Measurements from ENCODE around the gene PDCD6IP. TPM values are rescaled to one million over a fixed set of nuclear protein-coding genes. Genes with fewer than 3 reads are reported as not detected.

Gene PDCD6IP
- total and polyA plus RNA-seq, 2 of the 13 experiments (the other 11 are each of a cell fraction or from before 2014, with no cell fraction given): 62.5 to 85.6 TPM

GRCh38 chr3:33914731-33915379 is 116.4 kb downstream of the PDCD6IP start:
- no peak for ATAC-seq
- BruUV-seq (replicated peaks): no TSS peak
- no peak overlapping the region for H3K9ac ChIP-seq (ENCODE audit: insufficient read depth, low read depth, low read length)
- no peak overlapping the region for H2AFZ ChIP-seq (ENCODE audit: low read length)
- no peaks in the 10 kb centered on the region for H3K9me3 ChIP-seq (ENCODE audit: low read length)
- no peaks in the 10 kb centered on the region for H3K79me2 ChIP-seq (ENCODE audit: insufficient read depth, low read length)
- TF ChIP-seq ZEB1 (IDR thresholded peaks at IDR 0.05; ENCODE audit: insufficient replicate concordance, low read depth) (no peak), ZNF383 (CRISPR knock-in tag; IDR thresholded peaks at IDR 0.05; ENCODE audit: borderline replicate concordance) (no peak), NCOA1 (CRISPR knock-in tag; IDR thresholded peaks at IDR 0.05) (no peak), SRF (IDR thresholded peaks at IDR 0.05; ENCODE audit: low read depth, low read length) (no peak), NRL (CRISPR knock-in tag; IDR thresholded peaks at IDR 0.05; ENCODE audit: borderline replicate concordance) (no peak)
- H4K20me1 ChIP-seq (ENCODE audit: insufficient read depth, low read length): no peaks in the 10 kb centered on the region
- ChIA-PET POLR2A (no interaction called here), CTCF (ENCODE audit: low intra/inter-chr PET ratio, low total read pairs) (no interaction called here)
- no peak for FAIRE-seq
- H3K4me2 ChIP-seq (ENCODE audit: low read depth, low read length): no peak overlapping the region
- H3K36me3 ChIP-seq (replicated peaks in 1 of 2; ENCODE audit: control insufficient read depth in 1 of 2, insufficient read depth in 2 of 2, low read length in 2 of 2): no peaks in the 10 kb centered on the region
- no peak overlapping the region for H3K27ac ChIP-seq (ENCODE audit: extremely low read length, insufficient read depth, low read length)
- H3K4me1 ChIP-seq (ENCODE audit: insufficient read depth, low read length): no peaks in the 10 kb centered on the region
- H3K4me3 ChIP-seq (replicated peaks in 1 of 3; ENCODE audit: insufficient read depth in 1 of 3, low read depth in 2 of 3, low read length in 3 of 3): no peak overlapping the region
- 17% methylated on average over 12 of the region's 12 CpGs for WGBS (ENCODE audit: low lambda C conversion rate)
- no peak for DNase-seq (ENCODE audit: low spot score)
- intact Hi-C loops (cut with micrococcal nuclease; ENCODE audit: unreplicated experiment) (no loop called here), in situ Hi-C loops (cut with HindIII; ENCODE audit: extremely low pct_ligation_motif_present, low pct_unique_long_range_greater_than_20kb) (no loop called here)
- H3K27me3 ChIP-seq (ENCODE audit: control insufficient read depth in 1 of 2, insufficient read depth in 2 of 2, low read length in 2 of 2): no peaks in the 10 kb centered on the region

- peak; percentile 3 for DNase-seq (ENCODE audit: low spot score)
- peak; percentile 75 for ATAC-seq
These were observed 117.5 kb downstream of the PDCD6IP start for GRCh38 chr3:33915796-33916546.

More at GRCh38 chr3:33915796-33916546, 117.5 kb downstream of the PDCD6IP start:
- ChIA-PET POLR2A (no interaction called here), CTCF (ENCODE audit: low intra/inter-chr PET ratio, low total read pairs) (no interaction called here)
- H3K9ac ChIP-seq (ENCODE audit: insufficient read depth, low read depth, low read length): no peak overlapping the region
- FAIRE-seq: no peak
- H3K36me3 ChIP-seq (replicated peaks in 1 of 2; ENCODE audit: control insufficient read depth in 1 of 2, insufficient read depth in 2 of 2, low read length in 2 of 2): no peaks in the 10 kb centered on the region
- H3K4me1 ChIP-seq (ENCODE audit: insufficient read depth, low read length): no peaks in the 10 kb centered on the region
- intact Hi-C loops (cut with micrococcal nuclease; ENCODE audit: unreplicated experiment) (no loop called here), in situ Hi-C loops (cut with HindIII; ENCODE audit: extremely low pct_ligation_motif_present, low pct_unique_long_range_greater_than_20kb) (no loop called here)
- no peaks in the 10 kb centered on the region for H3K27me3 ChIP-seq (ENCODE audit: control insufficient read depth in 1 of 2, insufficient read depth in 2 of 2, low read length in 2 of 2)
- H2AFZ ChIP-seq (ENCODE audit: low read length): no peak overlapping the region
- TF ChIP-seq, protein P1, sequence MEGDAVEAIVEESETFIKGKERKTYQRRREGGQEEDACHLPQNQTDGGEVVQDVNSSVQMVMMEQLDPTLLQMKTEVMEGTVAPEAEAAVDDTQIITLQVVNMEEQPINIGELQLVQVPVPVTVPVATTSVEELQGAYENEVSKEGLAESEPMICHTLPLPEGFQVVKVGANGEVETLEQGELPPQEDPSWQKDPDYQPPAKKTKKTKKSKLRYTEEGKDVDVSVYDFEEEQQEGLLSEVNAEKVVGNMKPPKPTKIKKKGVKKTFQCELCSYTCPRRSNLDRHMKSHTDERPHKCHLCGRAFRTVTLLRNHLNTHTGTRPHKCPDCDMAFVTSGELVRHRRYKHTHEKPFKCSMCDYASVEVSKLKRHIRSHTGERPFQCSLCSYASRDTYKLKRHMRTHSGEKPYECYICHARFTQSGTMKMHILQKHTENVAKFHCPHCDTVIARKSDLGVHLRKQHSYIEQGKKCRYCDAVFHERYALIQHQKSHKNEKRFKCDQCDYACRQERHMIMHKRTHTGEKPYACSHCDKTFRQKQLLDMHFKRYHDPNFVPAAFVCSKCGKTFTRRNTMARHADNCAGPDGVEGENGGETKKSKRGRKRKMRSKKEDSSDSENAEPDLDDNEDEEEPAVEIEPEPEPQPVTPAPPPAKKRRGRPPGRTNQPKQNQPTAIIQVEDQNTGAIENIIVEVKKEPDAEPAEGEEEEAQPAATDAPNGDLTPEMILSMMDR (CRISPR knock-in tag; IDR thresholded peaks at IDR 0.05): peak; percentile 50
- TF ChIP-seq TCF7 (IDR thresholded peaks at IDR 0.05; ENCODE audit: low read depth) (no peak), STAG1 (CRISPR knock-in tag; IDR thresholded peaks at IDR 0.05) (peak; percentile 65)
- TF ChIP-seq, protein P2, sequence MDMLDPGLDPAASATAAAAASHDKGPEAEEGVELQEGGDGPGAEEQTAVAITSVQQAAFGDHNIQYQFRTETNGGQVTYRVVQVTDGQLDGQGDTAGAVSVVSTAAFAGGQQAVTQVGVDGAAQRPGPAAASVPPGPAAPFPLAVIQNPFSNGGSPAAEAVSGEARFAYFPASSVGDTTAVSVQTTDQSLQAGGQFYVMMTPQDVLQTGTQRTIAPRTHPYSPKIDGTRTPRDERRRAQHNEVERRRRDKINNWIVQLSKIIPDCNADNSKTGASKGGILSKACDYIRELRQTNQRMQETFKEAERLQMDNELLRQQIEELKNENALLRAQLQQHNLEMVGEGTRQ (IDR thresholded peaks at IDR 0.05; ENCODE audit: low read depth, low read length): no peak
- TF ChIP-seq, protein P2 (CRISPR knock-in tag; IDR thresholded peaks at IDR 0.05; ENCODE audit: borderline replicate concordance): no peak
- H3K4me3 ChIP-seq (replicated peaks in 1 of 3; ENCODE audit: insufficient read depth in 1 of 3, low read depth in 2 of 3, low read length in 3 of 3): no peak overlapping the region
- no peaks in the 10 kb centered on the region for H4K20me1 ChIP-seq (ENCODE audit: insufficient read depth, low read length)
- H3K27ac ChIP-seq (ENCODE audit: extremely low read length, insufficient read depth, low read length): no peak overlapping the region
- no TSS peak for BruUV-seq (replicated peaks)
- no peaks in the 10 kb centered on the region for H3K79me2 ChIP-seq (ENCODE audit: insufficient read depth, low read length)
- H3K9me3 ChIP-seq (ENCODE audit: low read length): no peaks in the 10 kb centered on the region
- H3K4me2 ChIP-seq (ENCODE audit: low read depth, low read length): no peak overlapping the region
- WGBS (ENCODE audit: low lambda C conversion rate): under 1% methylated on average over 7 of the region's 9 CpGs
